Neural cell (in vitro differentiated cells): Measurements from ENCODE around the gene APBA2. TPM values are rescaled to one million over a fixed set of nuclear protein-coding genes. Genes with fewer than 3 reads are reported as not detected.

Experiments
- H2AFZ ChIP-seq: fragments of 200-600, 300-800 bp; sonication (generic), shearing (Covaris generic); 2 replicates; pipeline ENCODE4 v1.6.0; 2014; ENCODE audit warnings: low read depth, mild to moderate bottlenecking, antibody characterized with exemption, low read length, moderate library complexity
- H3F3A ChIP-seq: fragments of 200-600 bp; shearing (Covaris generic); 2 replicates; pipeline ENCODE4 v1.6.1; 2016; ENCODE audit warnings: mild to moderate bottlenecking, moderate library complexity, mixed read lengths, antibody characterized with exemption, low read length; ENCODE audit not compliant: insufficient read depth, poor library complexity, severe bottlenecking
- H3K27ac ChIP-seq: fragments of 200-600, 300-800 bp; sonication (generic), shearing (Covaris generic); 2 replicates; pipeline ENCODE4 v1.5.1; 2014; ENCODE audit warnings: mild to moderate bottlenecking, low read length, moderate library complexity
- H3K27me3 ChIP-seq: fragments of 300-800, 200-600 bp; sonication (generic), shearing (Covaris generic); 2 replicates; pipeline ENCODE4 v1.6.0; 2014; ENCODE audit warnings: mild to moderate bottlenecking, low read depth, low read length, moderate library complexity; ENCODE audit not compliant: insufficient read depth
- H3K36me3 ChIP-seq: fragments of 300-800, 200-600 bp; sonication (generic), shearing (Covaris generic); 2 replicates; pipeline ENCODE4 v1.5.1; 2014; ENCODE audit warnings: mild to moderate bottlenecking, antibody characterized with exemption, low read length, moderate library complexity; ENCODE audit not compliant: insufficient read depth
- H3K4me2 ChIP-seq: fragments of 300-800, 200-600 bp; sonication (generic), shearing (Covaris generic); 2 replicates; pipeline ENCODE4 v1.6.0; 2014; ENCODE audit warnings: mild to moderate bottlenecking, low read length
- H3K4me3 ChIP-seq: fragments of 300-800, 200-600 bp; sonication (generic), shearing (Covaris generic); 2 replicates; pipeline ENCODE4 v1.5.1; 2014; ENCODE audit warnings: mild to moderate bottlenecking, low read length, moderate library complexity
- H3K79me2 ChIP-seq: fragments of 200-600 bp; shearing (Covaris generic); replicated peaks from 2 replicates; pipeline ENCODE4 v1.6.0; 2014; ENCODE audit warnings: mild to moderate bottlenecking, low read length, moderate library complexity; ENCODE audit not compliant: insufficient read depth
- H3K9ac ChIP-seq: fragments of 300-800, 200-600 bp; sonication (generic), shearing (Covaris generic); 2 replicates; pipeline ENCODE4 v1.6.1; 2016; ENCODE audit warnings: mild to moderate bottlenecking, low read length, mixed read lengths
- H3K9me2 ChIP-seq: fragments of 200-600 bp; shearing (Covaris generic); 2 replicates; pipeline ENCODE4 v1.6.1; 2016; ENCODE audit warnings: mild to moderate bottlenecking, low read length, mixed read lengths; ENCODE audit not compliant: insufficient read depth
- H3K9me3 ChIP-seq: fragments of 200-600, 300-800 bp; sonication (generic), shearing (Covaris generic); 2 replicates; pipeline ENCODE4 v1.6.1; 2016; ENCODE audit warnings: mild to moderate bottlenecking, mixed run types, low read length, moderate library complexity, mixed read lengths
- H4K20me1 ChIP-seq: fragments of 200-600 bp; shearing (Covaris generic); 2 replicates; pipeline ENCODE4 v1.6.1; 2016; ENCODE audit warnings: mild to moderate bottlenecking, mixed run types; ENCODE audit not compliant: insufficient read depth
- EP300 ChIP-seq: fragments of 450-650 bp; conservative IDR thresholded peaks from 2 replicates; pipeline ENCODE4 v1.6.1; 2014; ENCODE audit warnings: antibody characterized with exemption, mild to moderate bottlenecking, moderate library complexity; ENCODE audit not compliant: poor library complexity, severe bottlenecking
- EZH2 ChIP-seq: fragments of 200-600, 300-800 bp; shearing (Covaris generic), sonication (generic); IDR thresholded peaks from 2 replicates; pipeline ENCODE4 v1.6.1; 2014; ENCODE audit warnings: antibody characterized with exemption, low read length, borderline replicate concordance, mild to moderate bottlenecking; ENCODE audit not compliant: insufficient read depth, poor library complexity, severe bottlenecking
- MXI1 ChIP-seq: fragments of 450-650 bp; conservative IDR thresholded peaks from 2 replicates; pipeline ENCODE4 v1.6.1; 2014; ENCODE audit warnings: antibody characterized with exemption, mild to moderate bottlenecking; ENCODE audit not compliant: poor library complexity, severe bottlenecking
- POLR2AphosphoS5 ChIP-seq: IDR thresholded peaks from 2 replicates; pipeline ENCODE4 v1.6.1; 2012
- RAD21 ChIP-seq: fragments of 450-650 bp; conservative IDR thresholded peaks from 2 replicates; pipeline ENCODE4 v1.6.1; 2014; ENCODE audit warnings: antibody characterized with exemption, mild to moderate bottlenecking, moderate library complexity
- REST ChIP-seq: IDR thresholded peaks from 2 replicates; pipeline ENCODE4 v1.6.1; 2012; ENCODE audit warnings: borderline replicate concordance
- SMC3 ChIP-seq: fragments of 450-650 bp; conservative IDR thresholded peaks from 2 replicates; pipeline ENCODE4 v1.6.1; 2014; ENCODE audit warnings: antibody characterized with exemption, mild to moderate bottlenecking, moderate library complexity; ENCODE audit not compliant: poor library complexity
- TAF1 ChIP-seq: IDR thresholded peaks from 2 replicates; pipeline ENCODE4 v1.6.1; 2012; ENCODE audit warnings: low read depth
- polyA plus RNA-seq: library from polyadenylated mRNA; depleted of rRNA; stranded (reverse); fragments of >200 nt; gene quantifications from 2 replicates; pipeline ENCODE4 v1.2.3, GENCODE V29; 2014
- TF ChIP-seq, protein P1 (sequence below): fragments of 450-650 bp; IDR thresholded peaks from 2 replicates; pipeline ENCODE4 v1.5.1; 2014; ENCODE audit warnings: antibody characterized with exemption, mild to moderate bottlenecking, moderate library complexity; ENCODE audit not compliant: poor library complexity, severe bottlenecking

APBA2 gene
- polyA plus RNA-seq, 1 donor from 2014 or later, result 134 TPM

GRCh38 chr15:28983432-28984311, 97.9 kb downstream of the APBA2 start:
- Histone ChIP-seq H3K9me3 (no peaks in the 10 kb centered on the region), H3K9me2 (no peaks in the 10 kb centered on the region), H3K4me3 (no peak overlapping the region), H2AFZ (no peak overlapping the region), H3K36me3 (no peaks in the 10 kb centered on the region), H3F3A (no peaks in the 10 kb centered on the region), H4K20me1 (no peaks in the 10 kb centered on the region), H3K27me3 (no peaks in the 10 kb centered on the region), H3K4me2 (no peak overlapping the region), H3K79me2 (peaks cover 4% of the 10 kb centered on the region), H3K9ac (no peak overlapping the region), H3K27ac (no peak overlapping the region)
- TF ChIP-seq EP300 (no peak), EZH2 (no peak), MXI1 (no peak), POLR2AphosphoS5 (no peak), RAD21 (no peak), SMC3 (no peak), TAF1 (no peak), REST (no peak)
- TF ChIP-seq, protein P1, sequence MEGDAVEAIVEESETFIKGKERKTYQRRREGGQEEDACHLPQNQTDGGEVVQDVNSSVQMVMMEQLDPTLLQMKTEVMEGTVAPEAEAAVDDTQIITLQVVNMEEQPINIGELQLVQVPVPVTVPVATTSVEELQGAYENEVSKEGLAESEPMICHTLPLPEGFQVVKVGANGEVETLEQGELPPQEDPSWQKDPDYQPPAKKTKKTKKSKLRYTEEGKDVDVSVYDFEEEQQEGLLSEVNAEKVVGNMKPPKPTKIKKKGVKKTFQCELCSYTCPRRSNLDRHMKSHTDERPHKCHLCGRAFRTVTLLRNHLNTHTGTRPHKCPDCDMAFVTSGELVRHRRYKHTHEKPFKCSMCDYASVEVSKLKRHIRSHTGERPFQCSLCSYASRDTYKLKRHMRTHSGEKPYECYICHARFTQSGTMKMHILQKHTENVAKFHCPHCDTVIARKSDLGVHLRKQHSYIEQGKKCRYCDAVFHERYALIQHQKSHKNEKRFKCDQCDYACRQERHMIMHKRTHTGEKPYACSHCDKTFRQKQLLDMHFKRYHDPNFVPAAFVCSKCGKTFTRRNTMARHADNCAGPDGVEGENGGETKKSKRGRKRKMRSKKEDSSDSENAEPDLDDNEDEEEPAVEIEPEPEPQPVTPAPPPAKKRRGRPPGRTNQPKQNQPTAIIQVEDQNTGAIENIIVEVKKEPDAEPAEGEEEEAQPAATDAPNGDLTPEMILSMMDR, result no peak

DNA sequence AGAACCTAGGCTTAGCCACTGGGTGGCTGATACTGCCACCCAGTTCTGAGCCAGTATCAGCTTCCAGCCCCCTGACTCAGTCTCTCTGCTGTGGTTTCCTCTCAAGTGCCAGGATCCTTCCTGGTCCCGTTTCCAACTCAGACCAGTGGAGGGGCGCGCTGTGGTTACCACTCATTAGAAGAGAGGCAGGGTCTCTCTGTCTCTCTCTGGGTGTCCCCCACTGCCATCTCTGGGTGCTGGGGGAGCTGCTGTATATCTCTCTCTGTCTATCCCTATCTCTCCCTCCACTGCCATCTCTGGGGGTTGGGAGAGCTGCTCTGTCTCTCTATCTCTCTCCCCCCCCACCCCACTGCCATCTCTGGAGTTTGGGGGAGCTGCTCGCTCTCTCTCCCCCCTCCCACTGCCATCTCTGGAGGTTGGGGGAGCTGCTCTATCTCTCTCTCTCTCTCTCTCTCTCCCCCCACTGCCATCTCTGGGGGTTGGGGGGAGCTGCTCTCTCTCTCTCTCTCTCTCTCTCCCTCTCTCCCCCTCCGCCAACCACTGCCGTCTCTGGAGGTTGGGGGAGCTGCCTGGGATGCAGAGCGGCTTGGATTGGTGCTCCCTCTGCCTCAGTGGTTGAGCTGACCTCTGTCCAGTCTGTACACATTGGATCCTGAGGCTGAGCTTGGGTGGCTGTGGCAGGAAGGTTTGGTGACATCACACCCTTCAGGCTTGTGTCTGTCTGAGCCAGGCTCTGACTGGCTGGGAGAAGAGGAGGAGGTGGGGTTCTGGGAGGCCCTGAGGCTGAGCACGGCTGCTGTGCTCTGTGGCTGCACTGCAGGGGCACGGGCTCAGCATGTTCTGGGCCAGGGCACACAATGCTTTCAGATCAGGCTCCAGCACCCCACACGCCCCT, 98.9 kb downstream of the APBA2 start:
- Histone ChIP-seq H3K9me3 (no peaks in the 10 kb centered on the region), H3K36me3 (no peaks in the 10 kb centered on the region), H3K9ac (peak overlapping the region; percentile 68), H3K4me3 (peak overlapping the region; percentile 47), H3F3A (no peaks in the 10 kb centered on the region), H3K27me3 (no peaks in the 10 kb centered on the region), H3K79me2 (no peaks in the 10 kb centered on the region), H3K27ac (peak overlapping the region; percentile 81), H4K20me1 (no peaks in the 10 kb centered on the region), H2AFZ (peak overlapping the region; percentile 65), H3K4me2 (peak overlapping the region; percentile 36), H3K9me2 (no peaks in the 10 kb centered on the region)
- TF ChIP-seq EP300, result peak; percentile 18
- no peak for TF ChIP-seq TAF1
- peak; percentile 51 for TF ChIP-seq MXI1
- TF ChIP-seq SMC3, result peak; percentile 50
- peak; percentile 80 for TF ChIP-seq POLR2AphosphoS5
- TF ChIP-seq RAD21, result peak; percentile 31
